Measurements from ENCODE around the gene SPATA45. TPM values are rescaled to one million over a fixed set of nuclear protein-coding genes. Genes with fewer than 3 reads are reported as not detected.

SPATA45 gene
- total RNA-seq, 1 experiment from 2014 or later = 0.68 TPM

DNA sequence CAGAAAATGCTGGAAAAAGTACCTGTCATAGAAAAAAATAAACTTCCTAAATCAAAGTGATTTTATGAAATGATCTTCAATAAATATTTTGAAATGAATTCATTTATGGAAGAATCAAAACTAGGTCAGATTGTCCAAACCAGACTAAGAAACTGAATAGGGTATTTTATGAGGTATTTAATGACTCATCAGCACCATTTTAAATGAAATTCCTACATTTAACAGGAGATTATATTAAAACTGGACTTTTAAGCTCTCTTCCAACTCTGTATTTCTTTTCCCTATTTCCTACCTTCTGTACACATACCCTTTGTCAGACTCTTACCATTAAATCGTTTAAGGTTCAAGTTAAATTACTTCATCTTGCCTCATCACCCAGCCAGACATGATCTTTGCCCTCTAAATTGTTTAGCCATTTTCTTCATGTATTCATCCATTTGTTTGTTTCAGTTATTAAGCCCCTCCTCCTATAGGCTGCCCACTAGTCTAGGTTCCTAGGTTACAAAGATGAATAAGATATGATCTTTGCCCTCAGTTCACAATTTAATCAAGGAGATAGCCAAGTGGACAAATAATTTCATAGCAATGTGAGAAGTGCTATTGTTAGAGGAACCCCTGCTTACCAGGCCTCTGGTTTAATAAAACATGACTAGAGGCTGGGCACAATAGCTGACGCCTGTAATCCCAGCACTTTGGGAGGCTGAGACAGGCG, 30.7 kb downstream of the SPATA45 start:
- DNase-seq = no peak
- peaks cover 0 to 2% (median 0%) of the 10 kb centered on the region in 3 experiments; a peak in 1 of 7 replicates for H3K36me3 Mint-ChIP-seq (ENCODE audit: insufficient read depth in 1 of 3, low read depth in 3 of 3)
- Histone ChIP-seq H3K4ac (ENCODE audit: low read depth, low read length) (no peak overlapping the region), H3K18ac (ENCODE audit: insufficient read length, low read depth, low read length) (no peak overlapping the region), H2BK5ac (ENCODE audit: insufficient read length, low read length) (no peak overlapping the region), H2BK120ac (ENCODE audit: low read depth, low read length, poor library complexity, severe bottlenecking) (no peak overlapping the region), H2AFZ (ENCODE audit: low read length) (no peak overlapping the region), H4K20me1 (ENCODE audit: control insufficient read depth, insufficient read depth, insufficient read length) (no peaks in the 10 kb centered on the region), H2BK12ac (ENCODE audit: insufficient read length, low read depth, low read length) (no peak overlapping the region), H3K9me3 (ENCODE audit: control insufficient read depth, low read depth, low read length) (no peaks in the 10 kb centered on the region), H4K5ac (ENCODE audit: insufficient read length, low read depth, low read length) (no peak overlapping the region), H3K27me3 (ENCODE audit: insufficient read depth, low read length) (no peaks in the 10 kb centered on the region), H3K9ac (ENCODE audit: extremely low read depth, insufficient read length, low read length) (no peak overlapping the region), H3K4me2 (ENCODE audit: insufficient read depth, insufficient read length, low read length) (no peak overlapping the region), H3T11ph (ENCODE audit: low read length) (no peak overlapping the region), H3K23ac (ENCODE audit: insufficient read length, low read depth, low read length) (no peak overlapping the region), H3K79me1 (ENCODE audit: insufficient read depth, low read depth, low read length, poor library complexity, severe bottlenecking) (no peaks in the 10 kb centered on the region), H2AK5ac (ENCODE audit: insufficient read length, low read length) (no peak overlapping the region), H4K8ac (replicated peaks; ENCODE audit: insufficient read length, low read depth, low read length) (no peak overlapping the region), H3K4me1 (ENCODE audit: insufficient read depth, low read length) (0 out of 2 replicates have a peak, but pooled peaks cover 3% of the 10 kb centered on the region), H2BK20ac (ENCODE audit: low read depth, low read length, poor library complexity, severe bottlenecking) (no peak overlapping the region), H3K14ac (ENCODE audit: insufficient read depth, low read length) (no peak overlapping the region), H3K23me2 (ENCODE audit: insufficient read length, low read depth, low read length, poor library complexity, severe bottlenecking) (no peaks in the 10 kb centered on the region), H3K56ac (ENCODE audit: insufficient read length, low read depth, low read length) (no peak overlapping the region), H4K91ac (ENCODE audit: insufficient read length, low read depth, low read length) (no peak overlapping the region), H3K79me2 (ENCODE audit: insufficient read depth, low read length) (no peaks in the 10 kb centered on the region), H3K27ac (ENCODE audit: insufficient read length, low read depth, low read length) (no peak overlapping the region), H2BK15ac (ENCODE audit: low read depth, low read length) (no peak overlapping the region)
- no peaks in the 10 kb centered on the region; the same call in 1 of the 2 replicates for H3K27me3 Mint-ChIP-seq (ENCODE audit: low read depth)
- TF ChIP-seq, protein P1, sequence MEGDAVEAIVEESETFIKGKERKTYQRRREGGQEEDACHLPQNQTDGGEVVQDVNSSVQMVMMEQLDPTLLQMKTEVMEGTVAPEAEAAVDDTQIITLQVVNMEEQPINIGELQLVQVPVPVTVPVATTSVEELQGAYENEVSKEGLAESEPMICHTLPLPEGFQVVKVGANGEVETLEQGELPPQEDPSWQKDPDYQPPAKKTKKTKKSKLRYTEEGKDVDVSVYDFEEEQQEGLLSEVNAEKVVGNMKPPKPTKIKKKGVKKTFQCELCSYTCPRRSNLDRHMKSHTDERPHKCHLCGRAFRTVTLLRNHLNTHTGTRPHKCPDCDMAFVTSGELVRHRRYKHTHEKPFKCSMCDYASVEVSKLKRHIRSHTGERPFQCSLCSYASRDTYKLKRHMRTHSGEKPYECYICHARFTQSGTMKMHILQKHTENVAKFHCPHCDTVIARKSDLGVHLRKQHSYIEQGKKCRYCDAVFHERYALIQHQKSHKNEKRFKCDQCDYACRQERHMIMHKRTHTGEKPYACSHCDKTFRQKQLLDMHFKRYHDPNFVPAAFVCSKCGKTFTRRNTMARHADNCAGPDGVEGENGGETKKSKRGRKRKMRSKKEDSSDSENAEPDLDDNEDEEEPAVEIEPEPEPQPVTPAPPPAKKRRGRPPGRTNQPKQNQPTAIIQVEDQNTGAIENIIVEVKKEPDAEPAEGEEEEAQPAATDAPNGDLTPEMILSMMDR (conservative IDR thresholded peaks at IDR 0.05) = no peak
- no CpG with 5 or more reads among the region's 3 CpGs for WGBS (ENCODE audit: extremely low coverage, insufficient read length, low lambda C conversion rate)
- H3K4me3 Mint-ChIP-seq = no peak overlapping the region
- peaks cover 11% of the 10 kb centered on the region in 2 experiments for H3K4me1 Mint-ChIP-seq
- H3K27ac Mint-ChIP-seq = no peak overlapping the region
- H3K9me3 Mint-ChIP-seq = no peaks in the 10 kb centered on the region
